ENCODE measurements around the gene ZNF577.

Gene ZNF577

DNA sequence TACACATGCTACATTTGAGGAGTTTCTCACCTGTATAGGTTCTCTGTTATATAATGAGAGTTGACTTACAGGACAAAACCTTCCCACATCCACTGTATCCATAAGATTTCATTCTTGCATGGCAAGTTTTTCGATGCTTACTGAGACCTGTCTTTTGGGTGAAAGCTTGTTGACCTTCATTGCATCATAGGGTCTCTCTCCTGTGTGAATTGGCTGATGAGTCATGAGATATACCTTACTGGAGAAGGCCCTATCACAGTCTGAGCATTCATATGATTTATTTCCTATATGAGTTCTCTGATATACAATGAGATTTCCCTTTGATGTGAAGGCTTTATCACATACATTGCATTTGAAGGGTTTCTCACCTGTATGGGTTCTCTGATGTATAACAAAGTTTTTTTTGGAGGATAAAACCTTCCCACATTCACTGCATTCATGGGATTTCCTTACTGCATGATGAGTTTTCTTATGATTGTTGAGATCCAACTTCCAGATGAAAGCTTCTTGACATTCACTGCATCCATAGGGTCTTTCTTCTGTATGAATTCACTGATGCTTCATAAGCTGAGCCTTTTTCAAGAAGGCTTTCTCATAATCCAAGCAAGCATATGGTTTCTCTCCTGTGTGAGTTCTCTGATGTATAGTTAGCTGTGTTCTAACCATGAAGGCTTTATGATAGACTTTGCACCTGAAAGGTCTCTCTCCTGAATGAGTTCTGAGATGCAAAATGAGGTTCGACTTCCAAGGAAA lies 25.7 kb downstream of the ZNF577 start:
- no peak for DNase-seq

- no peak for DNase-seq
These were observed 50.6 kb downstream of the ZNF577 start for GRCh38 chr19:51837145-51837544.

- DNase-seq, result no peak
These were observed 57.5 kb downstream of the ZNF577 start for GRCh38 chr19:51830274-51830673.

DNA sequence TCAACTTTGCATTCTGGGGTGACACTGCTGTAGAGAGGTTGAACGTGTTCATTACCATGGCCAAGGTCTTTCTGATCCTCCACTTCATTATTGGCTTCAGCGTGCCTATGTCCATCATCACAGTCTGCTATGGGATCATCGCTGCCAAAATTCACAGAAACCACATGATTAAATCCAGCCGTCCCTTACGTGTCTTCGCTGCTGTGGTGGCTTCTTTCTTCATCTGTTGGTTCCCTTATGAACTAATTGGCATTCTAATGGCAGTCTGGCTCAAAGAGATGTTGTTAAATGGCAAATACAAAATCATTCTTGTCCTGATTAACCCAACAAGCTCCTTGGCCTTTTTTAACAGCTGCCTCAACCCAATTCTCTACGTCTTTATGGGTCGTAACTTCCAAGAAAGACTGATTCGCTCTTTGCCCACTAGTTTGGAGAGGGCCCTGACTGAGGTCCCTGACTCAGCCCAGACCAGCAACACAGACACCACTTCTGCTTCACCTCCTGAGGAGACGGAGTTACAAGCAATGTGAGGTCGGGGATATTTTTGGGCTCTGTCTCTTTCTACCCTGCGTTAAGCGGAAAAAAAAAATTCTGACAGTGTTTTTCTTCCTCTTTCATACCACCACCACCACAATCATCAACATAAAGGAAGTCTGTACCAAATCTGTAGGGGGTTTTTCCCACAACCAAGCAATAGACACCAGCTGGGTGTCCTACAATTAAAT lies 63.3 kb downstream of the ZNF577 start:
- no peak for DNase-seq

- no peak for DNase-seq
These were observed 64.8 kb downstream of the ZNF577 start for GRCh38 chr19:51822946-51823345.

GRCh38 chr19:51822325-51822724 lies 65.4 kb downstream of the ZNF577 start:
- no peak for DNase-seq

DNA sequence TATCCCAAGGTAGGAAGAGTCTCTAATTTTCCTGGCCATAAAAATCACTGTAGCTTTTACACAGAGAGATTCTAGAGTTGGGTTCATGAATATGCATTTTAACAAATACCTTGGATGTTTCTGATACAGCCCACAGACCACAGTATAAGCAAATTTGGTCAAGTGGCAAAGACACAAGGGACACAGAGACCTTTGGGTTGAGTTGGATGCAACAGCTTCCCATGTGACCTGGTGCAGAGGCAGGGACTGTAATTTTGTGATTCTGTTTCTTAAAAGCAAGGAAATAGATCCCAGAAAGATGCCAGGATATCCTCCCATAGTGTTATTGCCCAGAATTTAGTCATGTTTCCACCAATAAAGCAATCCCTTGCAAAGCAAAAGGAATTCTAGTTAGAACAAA lies 65.8 kb downstream of the ZNF577 start:
- no peak for DNase-seq

- DNase-seq, result no peak
These were observed 66.3 kb downstream of the ZNF577 start for GRCh38 chr19:51821456-51821855.

Data from NCI-H345 (cell line).